Measurements from ENCODE around the gene SLC35A4.

The SLC35A4 gene

DNA sequence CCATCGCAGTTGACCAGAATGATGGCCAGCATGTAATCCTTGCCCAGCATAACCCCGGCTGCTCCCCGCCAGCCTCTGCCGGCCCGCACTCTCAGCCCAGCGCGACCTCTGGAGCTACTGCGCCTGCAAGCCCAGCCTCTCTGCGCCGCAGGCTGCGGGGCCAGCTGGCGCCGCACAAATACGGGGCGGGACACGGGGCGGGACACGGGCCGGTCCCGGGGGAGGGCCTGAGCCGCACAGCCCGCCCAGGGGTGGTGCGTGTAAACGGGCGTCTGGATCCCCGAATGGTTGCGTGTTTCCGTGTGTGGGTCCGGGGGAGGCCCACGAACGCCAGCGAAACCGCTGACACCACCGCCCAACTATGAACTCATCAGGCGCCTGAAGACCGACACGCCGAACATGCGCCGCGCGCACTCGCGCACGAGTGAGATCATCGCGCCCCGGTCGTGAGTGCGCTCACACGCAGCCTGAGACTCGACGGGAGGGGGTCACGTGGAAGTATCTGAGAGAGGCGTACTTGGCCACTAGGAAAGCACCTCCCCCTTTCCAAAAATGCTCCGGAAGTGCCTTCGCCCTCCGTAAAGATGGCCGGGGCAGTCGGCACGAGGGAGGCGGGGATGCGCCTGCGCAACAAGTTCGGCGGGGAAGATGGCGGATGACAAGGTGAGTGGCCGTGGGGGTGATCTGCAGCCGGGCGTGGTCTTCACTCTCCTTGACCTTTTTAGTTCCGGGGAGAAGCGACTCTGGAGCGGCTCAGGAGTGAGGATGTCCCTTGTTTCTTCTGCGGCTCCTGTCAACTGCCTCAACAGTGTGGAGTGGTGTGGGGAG is at the start of gene SLC35A4, which contains the start of gene APBB3:
Gene SLC35A4 (plus strand): TSS at position 633 of the 828 bp plus-strand sequence. CDS start 2,342 bp downstream, outside the sequence.
Gene APBB3 (minus strand): TSS at position 403 of the 828 bp plus-strand sequence. CDS start 353 bp downstream, at position 50.
- DNase-seq (ENCODE audit: low read depth) = peak; percentile 93

GRCh38 chr5:140524003-140524402 is 40.6 kb upstream of the SLC35A4 start:
- no peak for DNase-seq (ENCODE audit: low read depth)

- no peak for DNase-seq (ENCODE audit: low read depth)
Observed at GRCh38 chr5:140540227-140540626, 24.4 kb upstream of the SLC35A4 start.

GRCh38 chr5:140542972-140543371 is 21.7 kb upstream of the SLC35A4 start:
- no peak for DNase-seq (ENCODE audit: low read depth)

- no peak for DNase-seq (ENCODE audit: low read depth)
Observed at GRCh38 chr5:140544986-140545385, 19.6 kb upstream of the SLC35A4 start.

GRCh38 chr5:140545606-140546005 is 19.0 kb upstream of the SLC35A4 start:
- DNase-seq (ENCODE audit: low read depth) = no peak

GRCh38 chr5:140546851-140547507 is 17.6 kb upstream of the SLC35A4 start:
- DNase-seq (ENCODE audit: low read depth) = no peak

DNA sequence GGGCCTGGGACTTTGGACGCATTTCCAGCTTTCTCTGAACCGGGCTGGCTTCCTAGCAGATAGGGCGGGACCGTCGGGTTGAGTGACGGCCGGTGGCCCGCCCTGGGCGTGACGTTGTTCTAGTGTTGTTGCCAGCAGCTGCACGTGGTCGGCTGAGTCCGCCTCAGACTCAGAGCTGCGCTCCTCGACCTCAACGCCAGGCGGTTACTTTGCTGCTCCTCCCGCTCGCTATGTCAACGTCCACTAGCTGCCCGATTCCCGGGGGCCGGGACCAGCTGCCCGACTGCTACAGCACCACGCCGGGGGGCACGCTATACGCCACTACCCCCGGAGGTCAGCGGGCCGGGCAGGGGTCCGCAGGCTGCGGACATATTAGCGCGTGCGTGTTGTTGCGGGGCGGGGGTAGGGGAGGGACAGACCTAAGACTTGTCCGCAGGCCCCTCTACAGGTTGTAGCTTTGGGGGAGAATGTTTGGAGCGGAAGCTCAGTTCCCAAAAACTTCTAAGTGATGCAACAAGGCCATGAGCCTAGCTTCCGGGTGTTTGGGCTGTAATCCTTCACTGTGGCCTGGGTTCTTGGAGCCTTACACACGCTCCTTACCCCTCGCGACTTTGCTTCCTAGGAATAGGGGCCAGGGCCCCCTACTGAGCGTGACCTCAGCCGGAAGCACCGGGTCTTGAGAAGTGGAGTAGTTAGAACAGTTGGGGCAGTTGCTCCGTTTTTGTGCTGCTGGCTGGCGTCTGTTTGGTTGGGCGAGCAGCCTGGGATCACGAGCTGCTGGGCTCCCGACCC is 16.9 kb upstream of the SLC35A4 start, which contains the start of gene EIF4EBP3:
Gene EIF4EBP3 (plus strand): TSS at position 155 of the 792 bp plus-strand sequence. CDS start 76 bp downstream, at position 231.
- DNase-seq (ENCODE audit: low read depth) = peak; percentile 71

DNA sequence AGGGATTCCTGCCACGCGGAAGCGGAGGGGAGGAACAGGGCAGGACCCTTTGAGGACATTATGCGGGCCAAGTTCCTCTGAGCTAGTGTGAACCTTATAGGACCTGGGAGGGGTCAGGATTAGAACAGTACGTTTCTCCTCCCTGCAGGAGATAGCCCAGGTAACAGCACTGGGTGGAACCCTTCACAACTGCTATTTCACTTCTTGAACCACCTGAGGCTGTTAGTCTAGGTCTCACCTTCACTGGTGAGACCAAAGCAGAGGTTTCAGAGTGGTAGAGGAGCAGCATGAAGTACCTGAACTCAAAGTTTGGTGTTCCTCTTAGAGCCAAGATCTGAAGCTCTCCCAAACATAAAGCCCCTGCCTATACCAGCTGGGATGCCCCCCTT is 16.3 kb upstream of the SLC35A4 start:
- no peak for DNase-seq (ENCODE audit: low read depth)

DNA sequence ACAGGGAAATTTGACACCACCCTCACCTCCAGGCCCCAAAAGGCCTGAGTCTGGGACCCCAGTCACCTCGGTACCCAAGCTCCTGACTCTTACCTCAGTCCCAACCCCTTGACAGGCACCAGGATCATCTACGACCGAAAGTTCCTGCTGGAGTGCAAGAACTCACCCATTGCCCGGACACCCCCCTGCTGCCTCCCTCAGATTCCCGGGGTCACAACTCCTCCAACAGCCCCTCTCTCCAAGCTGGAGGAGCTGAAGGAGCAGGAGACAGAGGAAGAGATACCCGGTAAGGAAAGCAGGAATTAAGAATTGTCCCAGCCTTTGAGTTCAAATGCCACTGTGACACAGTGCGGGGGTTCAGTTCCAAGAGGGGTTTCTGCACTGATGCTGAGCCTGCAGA is 15.8 kb upstream of the SLC35A4 start:
- DNase-seq (ENCODE audit: low read depth) = no peak

DNA sequence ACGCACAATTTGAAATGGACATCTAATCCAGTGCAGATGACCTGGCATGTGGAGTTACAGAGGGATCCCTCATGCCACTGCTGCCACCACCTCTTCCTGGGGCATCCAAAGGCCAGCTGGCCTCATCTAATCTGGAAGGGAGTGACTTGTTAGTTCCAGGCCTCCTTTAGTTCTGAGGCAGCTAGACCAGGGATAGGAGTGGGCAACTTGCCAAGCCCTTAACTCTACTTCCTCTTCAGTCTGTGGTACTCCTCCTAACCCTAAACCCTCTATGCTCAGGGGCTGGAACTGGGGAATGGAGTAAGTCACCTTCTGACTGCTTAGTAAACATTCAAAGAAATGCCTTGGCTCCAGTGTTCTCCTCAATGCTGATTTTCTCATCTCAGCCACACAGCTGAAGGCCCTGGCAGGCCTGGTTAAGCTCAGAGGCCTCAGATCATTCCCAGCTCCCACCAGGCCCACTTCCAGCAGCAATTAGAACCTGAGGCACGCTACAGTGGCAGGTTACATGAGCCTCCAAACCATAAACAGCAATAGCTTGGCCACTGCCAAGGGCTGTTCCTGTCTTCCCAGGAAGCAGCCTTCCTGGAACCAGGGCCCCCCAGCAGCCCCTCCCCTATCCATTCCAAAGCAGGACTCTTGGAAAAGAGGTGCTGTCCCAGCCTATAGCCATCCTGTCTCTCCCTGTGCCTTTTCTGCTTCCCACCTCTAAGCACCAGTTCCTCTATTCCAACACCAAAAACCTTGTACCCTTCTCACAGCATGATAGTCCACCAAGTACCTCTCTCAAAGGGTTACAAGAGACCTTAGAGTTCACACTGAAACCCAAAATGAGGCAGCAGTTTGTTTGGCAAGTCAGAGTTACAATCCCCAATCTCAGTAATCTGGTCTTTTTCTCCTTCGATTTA is 15.1 kb upstream of the SLC35A4 start:
- DNase-seq (ENCODE audit: low read depth) = no peak

- no peak for DNase-seq (ENCODE audit: low read depth)
Observed at GRCh38 chr5:140550147-140551079, 14.2 kb upstream of the SLC35A4 start.

GRCh38 chr5:140551872-140552271 is 12.8 kb upstream of the SLC35A4 start:
- no peak for DNase-seq (ENCODE audit: low read depth)

GRCh38 chr5:140553657-140554056 is 11.0 kb upstream of the SLC35A4 start:
- no peak for DNase-seq (ENCODE audit: low read depth)

DNA sequence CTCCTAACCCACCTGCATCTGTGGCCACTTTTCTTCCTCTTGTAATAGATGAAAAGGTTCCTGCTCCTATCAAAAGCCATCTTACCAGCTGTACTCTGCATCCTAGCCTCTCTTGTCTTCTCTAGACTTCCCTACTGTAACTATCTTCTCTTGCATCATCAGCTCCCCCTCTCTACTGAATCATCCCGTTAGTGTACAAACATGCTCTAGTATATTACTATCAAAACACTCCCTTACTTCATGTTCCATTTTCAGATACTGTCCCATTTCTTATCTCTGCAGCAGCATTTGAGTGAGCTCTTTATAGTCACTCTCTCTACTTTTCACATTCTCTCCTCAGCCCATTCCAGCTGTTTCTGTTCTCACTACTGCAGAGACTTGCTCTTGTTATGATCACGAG is 10.2 kb upstream of the SLC35A4 start:
- no peak for DNase-seq (ENCODE audit: low read depth)

- no peak for DNase-seq (ENCODE audit: low read depth)
Observed at GRCh38 chr5:140555747-140556312, 8.8 kb upstream of the SLC35A4 start.

DNA sequence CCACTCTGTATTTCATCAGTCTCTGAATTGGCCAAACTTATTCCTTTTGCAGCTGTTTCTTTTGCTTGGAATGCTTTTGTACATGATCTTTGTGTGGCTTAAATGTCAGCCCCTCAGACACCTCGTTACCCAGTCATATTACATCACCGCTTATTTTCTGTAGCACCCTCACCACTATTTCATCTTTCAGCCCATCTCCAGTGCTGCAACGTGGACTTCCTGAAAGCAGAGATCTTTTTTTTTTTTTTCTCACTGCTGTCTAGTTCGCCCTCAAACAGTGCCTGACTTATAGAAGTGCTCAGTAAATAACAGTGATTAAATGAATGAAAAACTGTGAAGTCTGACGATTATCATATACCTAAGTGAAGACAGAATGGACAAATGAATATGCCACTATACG is 8.2 kb upstream of the SLC35A4 start:
- DNase-seq (ENCODE audit: low read depth) = no peak

- peak; percentile 72 for DNase-seq (ENCODE audit: low read depth)
Observed at GRCh38 chr5:140557136-140557805, 7.4 kb upstream of the SLC35A4 start, which contains the start of gene SRA1. TSS of gene SRA1 (minus strand) at chr5:140557473. CDS start at chr5:140557452, 21 bp downstream.

GRCh38 chr5:140557965-140558364 is 6.7 kb upstream of the SLC35A4 start:
- DNase-seq (ENCODE audit: low read depth) = no peak

Measured in stimulated activated CD8-positive, alpha-beta memory T cell treated with anti-CD3 and anti-CD28 coated beads, Interleukin-12 subunit alpha, Interleukin-12 subunit beta, amount 100 ng/mL, for 1 hour (primary cell).